Measurements from ENCODE around the gene FREM2.

DNA sequence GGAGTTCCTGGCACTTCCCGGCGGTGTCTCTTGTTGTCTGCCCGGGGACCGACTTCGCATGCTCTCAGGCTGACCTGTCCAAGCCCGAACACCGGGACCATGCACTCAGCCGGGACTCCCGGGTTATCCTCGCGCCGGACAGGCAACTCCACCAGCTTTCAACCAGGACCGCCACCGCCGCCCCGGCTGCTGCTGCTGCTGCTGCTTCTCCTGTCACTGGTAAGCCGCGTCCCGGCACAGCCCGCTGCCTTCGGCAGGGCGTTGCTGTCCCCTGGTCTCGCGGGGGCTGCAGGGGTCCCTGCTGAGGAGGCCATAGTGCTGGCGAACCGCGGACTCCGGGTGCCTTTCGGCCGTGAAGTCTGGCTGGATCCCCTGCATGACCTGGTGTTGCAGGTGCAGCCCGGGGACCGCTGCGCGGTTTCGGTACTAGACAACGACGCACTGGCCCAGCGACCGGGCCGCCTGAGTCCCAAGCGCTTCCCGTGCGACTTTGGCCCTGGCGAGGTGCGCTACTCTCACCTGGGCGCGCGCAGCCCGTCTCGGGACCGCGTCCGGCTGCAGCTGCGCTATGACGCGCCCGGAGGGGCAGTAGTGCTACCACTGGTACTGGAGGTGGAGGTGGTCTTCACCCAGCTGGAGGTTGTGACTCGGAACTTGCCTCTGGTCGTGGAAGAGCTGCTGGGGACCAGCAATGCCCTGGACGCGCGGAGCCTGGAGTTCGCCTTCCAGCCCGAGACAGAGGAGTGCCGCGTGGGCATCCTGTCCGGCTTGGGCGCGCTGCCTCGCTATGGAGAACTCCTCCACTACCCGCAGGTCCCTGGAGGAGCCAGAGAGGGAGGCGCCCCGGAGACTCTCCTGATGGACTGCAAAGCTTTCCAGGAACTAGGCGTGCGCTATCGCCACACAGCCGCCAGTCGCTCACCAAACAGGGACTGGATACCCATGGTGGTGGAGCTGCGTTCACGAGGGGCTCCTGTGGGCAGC, 661 bp downstream of the FREM2 start:
- no peak for TF ChIP-seq CTCF (IDR thresholded peaks at IDR 0.05)
- TF ChIP-seq POLR2A (IDR thresholded peaks at IDR 0.05; ENCODE audit: low read length), result no peak
- TF ChIP-seq PHF8 (IDR thresholded peaks at IDR 0.05; ENCODE audit: borderline replicate concordance, low read depth), result no peak
- no peak for TF ChIP-seq MAFK (IDR thresholded peaks at IDR 0.05; ENCODE audit: partially characterized antibody)
- TF ChIP-seq NFE2L2 (conservative IDR thresholded peaks at IDR 0.05; ENCODE audit: low read length), result no peak
- TF ChIP-seq JUNB (IDR thresholded peaks at IDR 0.05), result no peak
- no peak for TF ChIP-seq HDAC2 (IDR thresholded peaks at IDR 0.05)
- TF ChIP-seq, protein P1, sequence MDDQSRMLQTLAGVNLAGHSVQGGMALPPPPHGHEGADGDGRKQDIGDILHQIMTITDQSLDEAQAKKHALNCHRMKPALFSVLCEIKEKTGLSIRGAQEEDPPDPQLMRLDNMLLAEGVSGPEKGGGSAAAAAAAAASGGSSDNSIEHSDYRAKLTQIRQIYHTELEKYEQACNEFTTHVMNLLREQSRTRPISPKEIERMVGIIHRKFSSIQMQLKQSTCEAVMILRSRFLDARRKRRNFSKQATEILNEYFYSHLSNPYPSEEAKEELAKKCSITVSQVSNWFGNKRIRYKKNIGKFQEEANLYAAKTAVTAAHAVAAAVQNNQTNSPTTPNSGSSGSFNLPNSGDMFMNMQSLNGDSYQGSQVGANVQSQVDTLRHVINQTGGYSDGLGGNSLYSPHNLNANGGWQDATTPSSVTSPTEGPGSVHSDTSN (IDR thresholded peaks at IDR 0.05), result no peak
